GM12878 (cell line): ENCODE results near the gene DLG2.

Source experiments
- CBX5 ChIP-seq: sonication (generic); IDR thresholded peaks from 2 replicates; pipeline ENCODE4 v1.6.1; 2016; ENCODE audit warnings: low read depth, moderate library complexity, mild to moderate bottlenecking, inconsistent platforms
- CTCF ChIP-seq, 3 experiments: IDR thresholded peaks in 2 of 3; conservative IDR thresholded peaks in 1 of 3; 2 replicates each; pipeline ENCODE4 v1.5.1; 2011; ENCODE audit warnings: low read depth in 3 of 3, low read length in 3 of 3, mild to moderate bottlenecking in 3 of 3, control low read depth in 2 of 3, moderate library complexity in 2 of 3, inconsistent platforms in 1 of 3, mixed read lengths in 1 of 3; ENCODE audit not compliant: control insufficient read depth in 2 of 3, insufficient read depth in 1 of 3; ENCODE audit errors: extremely low read depth in 1 of 3
- EZH2 ChIP-seq: IDR thresholded peaks from 2 replicates; pipeline ENCODE4 v1.6.1; 2012; ENCODE audit warnings: low read depth, mild to moderate bottlenecking, control low read depth, inconsistent platforms, low read length, borderline replicate concordance; ENCODE audit not compliant: control insufficient read depth
- MAX ChIP-seq: IDR thresholded peaks from 2 replicates; pipeline ENCODE4 v1.6.1; 2012; ENCODE audit warnings: low read depth, low read length, improper control_type of control experiment
- POLR2AphosphoS5 ChIP-seq: IDR thresholded peaks from 2 replicates; pipeline ENCODE4 v1.6.1; 2011; ENCODE audit warnings: mild to moderate bottlenecking, low read length, inconsistent platforms
- RFX5 ChIP-seq: IDR thresholded peaks from 2 replicates; pipeline ENCODE4 v1.6.1; 2011; ENCODE audit warnings: low read depth, low read length, improper control_type of control experiment
- SMC3 ChIP-seq: IDR thresholded peaks from 2 replicates; pipeline ENCODE4 v1.6.1; 2011; ENCODE audit warnings: low read length, improper control_type of control experiment, borderline replicate concordance
- STAT1 ChIP-seq: fragments of 450-650 bp; conservative IDR thresholded peaks from 2 replicates; pipeline ENCODE4 v1.6.1; 2014; ENCODE audit warnings: antibody characterized with exemption, mild to moderate bottlenecking
- TCF3 ChIP-seq: IDR thresholded peaks from 2 replicates; pipeline ENCODE4 v1.6.1; 2012; ENCODE audit warnings: low read depth, mild to moderate bottlenecking, low read length, borderline replicate concordance; ENCODE audit not compliant: insufficient read depth
- ZNF274 ChIP-seq: IDR thresholded peaks from one replicate; pipeline ENCODE4 v1.8.0; 2011; ENCODE audit not compliant: insufficient read length, insufficient read depth
- TF ChIP-seq, protein P1 (sequence below): IDR thresholded peaks from 2 replicates; pipeline ENCODE4 v1.6.1; 2012; ENCODE audit warnings: low read depth, low read length, improper control_type of control experiment
- TF ChIP-seq, protein P2 (sequence below): fragments of 150-350 bp; IDR thresholded peaks from 2 replicates; pipeline ENCODE4 v1.6.1; 2016; ENCODE audit warnings: low read depth, low read length
- TF ChIP-seq, protein P3 (sequence below): fragments of 450-650 bp; IDR thresholded peaks from 2 replicates; pipeline ENCODE4 v1.6.1; 2017; ENCODE audit warnings: mild to moderate bottlenecking, moderate library complexity

DNA sequence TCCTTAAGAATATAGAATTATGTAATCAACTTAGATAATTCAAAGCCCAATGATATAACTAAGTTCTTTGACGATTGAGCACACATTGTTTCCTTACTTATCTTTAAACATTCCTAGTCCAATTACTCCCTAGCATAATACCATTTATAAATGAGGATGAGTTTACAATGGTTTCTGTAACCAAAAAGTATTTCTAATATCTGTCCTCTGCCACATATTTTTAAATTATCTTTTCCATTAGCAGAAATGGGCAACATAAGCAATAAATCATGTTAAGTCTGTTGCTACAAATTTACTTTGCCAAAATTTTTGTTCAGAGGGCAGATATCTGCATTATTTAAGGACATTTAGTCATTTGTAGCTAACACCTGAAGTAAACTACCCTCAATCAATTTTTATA, 31.0 kb upstream of the DLG2 start:
- TF ChIP-seq TCF3 (no peak), POLR2AphosphoS5 (no peak), STAT1 (no peak), CTCF (IDR thresholded peaks at IDR 0.05 in 2 of 3, conservative IDR thresholded peaks at IDR 0.05 in 1 of 3; ENCODE audit: control insufficient read depth in 2 of 3, extremely low read depth in 1 of 3, insufficient read depth in 1 of 3, low read depth in 3 of 3, low read length in 3 of 3) (no peak), ZNF274 (no peak), EZH2 (no peak), RFX5 (no peak), CBX5 (no peak), MAX (no peak), SMC3 (no peak)
- TF ChIP-seq, protein P1, sequence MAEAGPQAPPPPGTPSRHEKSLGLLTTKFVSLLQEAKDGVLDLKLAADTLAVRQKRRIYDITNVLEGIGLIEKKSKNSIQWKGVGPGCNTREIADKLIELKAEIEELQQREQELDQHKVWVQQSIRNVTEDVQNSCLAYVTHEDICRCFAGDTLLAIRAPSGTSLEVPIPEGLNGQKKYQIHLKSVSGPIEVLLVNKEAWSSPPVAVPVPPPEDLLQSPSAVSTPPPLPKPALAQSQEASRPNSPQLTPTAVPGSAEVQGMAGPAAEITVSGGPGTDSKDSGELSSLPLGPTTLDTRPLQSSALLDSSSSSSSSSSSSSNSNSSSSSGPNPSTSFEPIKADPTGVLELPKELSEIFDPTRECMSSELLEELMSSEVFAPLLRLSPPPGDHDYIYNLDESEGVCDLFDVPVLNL: no peak
- TF ChIP-seq, protein P2, sequence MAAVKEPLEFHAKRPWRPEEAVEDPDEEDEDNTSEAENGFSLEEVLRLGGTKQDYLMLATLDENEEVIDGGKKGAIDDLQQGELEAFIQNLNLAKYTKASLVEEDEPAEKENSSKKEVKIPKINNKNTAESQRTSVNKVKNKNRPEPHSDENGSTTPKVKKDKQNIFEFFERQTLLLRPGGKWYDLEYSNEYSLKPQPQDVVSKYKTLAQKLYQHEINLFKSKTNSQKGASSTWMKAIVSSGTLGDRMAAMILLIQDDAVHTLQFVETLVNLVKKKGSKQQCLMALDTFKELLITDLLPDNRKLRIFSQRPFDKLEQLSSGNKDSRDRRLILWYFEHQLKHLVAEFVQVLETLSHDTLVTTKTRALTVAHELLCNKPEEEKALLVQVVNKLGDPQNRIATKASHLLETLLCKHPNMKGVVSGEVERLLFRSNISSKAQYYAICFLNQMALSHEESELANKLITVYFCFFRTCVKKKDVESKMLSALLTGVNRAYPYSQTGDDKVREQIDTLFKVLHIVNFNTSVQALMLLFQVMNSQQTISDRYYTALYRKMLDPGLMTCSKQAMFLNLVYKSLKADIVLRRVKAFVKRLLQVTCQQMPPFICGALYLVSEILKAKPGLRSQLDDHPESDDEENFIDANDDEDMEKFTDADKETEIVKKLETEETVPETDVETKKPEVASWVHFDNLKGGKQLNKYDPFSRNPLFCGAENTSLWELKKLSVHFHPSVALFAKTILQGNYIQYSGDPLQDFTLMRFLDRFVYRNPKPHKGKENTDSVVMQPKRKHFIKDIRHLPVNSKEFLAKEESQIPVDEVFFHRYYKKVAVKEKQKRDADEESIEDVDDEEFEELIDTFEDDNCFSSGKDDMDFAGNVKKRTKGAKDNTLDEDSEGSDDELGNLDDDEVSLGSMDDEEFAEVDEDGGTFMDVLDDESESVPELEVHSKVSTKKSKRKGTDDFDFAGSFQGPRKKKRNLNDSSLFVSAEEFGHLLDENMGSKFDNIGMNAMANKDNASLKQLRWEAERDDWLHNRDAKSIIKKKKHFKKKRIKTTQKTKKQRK: no peak
- TF ChIP-seq, protein P3, sequence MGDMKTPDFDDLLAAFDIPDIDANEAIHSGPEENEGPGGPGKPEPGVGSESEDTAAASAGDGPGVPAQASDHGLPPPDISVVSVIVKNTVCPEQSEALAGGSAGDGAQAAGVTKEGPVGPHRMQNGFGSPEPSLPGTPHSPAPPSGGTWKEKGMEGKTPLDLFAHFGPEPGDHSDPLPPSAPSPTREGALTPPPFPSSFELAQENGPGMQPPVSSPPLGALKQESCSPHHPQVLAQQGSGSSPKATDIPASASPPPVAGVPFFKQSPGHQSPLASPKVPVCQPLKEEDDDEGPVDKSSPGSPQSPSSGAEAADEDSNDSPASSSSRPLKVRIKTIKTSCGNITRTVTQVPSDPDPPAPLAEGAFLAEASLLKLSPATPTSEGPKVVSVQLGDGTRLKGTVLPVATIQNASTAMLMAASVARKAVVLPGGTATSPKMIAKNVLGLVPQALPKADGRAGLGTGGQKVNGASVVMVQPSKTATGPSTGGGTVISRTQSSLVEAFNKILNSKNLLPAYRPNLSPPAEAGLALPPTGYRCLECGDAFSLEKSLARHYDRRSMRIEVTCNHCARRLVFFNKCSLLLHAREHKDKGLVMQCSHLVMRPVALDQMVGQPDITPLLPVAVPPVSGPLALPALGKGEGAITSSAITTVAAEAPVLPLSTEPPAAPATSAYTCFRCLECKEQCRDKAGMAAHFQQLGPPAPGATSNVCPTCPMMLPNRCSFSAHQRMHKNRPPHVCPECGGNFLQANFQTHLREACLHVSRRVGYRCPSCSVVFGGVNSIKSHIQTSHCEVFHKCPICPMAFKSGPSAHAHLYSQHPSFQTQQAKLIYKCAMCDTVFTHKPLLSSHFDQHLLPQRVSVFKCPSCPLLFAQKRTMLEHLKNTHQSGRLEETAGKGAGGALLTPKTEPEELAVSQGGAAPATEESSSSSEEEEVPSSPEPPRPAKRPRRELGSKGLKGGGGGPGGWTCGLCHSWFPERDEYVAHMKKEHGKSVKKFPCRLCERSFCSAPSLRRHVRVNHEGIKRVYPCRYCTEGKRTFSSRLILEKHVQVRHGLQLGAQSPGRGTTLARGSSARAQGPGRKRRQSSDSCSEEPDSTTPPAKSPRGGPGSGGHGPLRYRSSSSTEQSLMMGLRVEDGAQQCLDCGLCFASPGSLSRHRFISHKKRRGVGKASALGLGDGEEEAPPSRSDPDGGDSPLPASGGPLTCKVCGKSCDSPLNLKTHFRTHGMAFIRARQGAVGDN: no peak
